H1 (cell line): ENCODE measurements around the gene ARHGAP10. TPM values are rescaled to one million over a fixed set of nuclear protein-coding genes. Genes with fewer than 3 reads are reported as not detected.

Experiments
- CTCF ChIA-PET: fragments of 300-600 bp; sonication (Branson Sonifier 250); formaldehyde crosslinking; loops from one replicate; lab custom pipeline; 2021; ENCODE audit not compliant: partially characterized antibody; lab: Charles Lee
- POLR2A ChIA-PET: fragments of 300-600 bp; sonication (Branson Sonifier 250); formaldehyde crosslinking; loops from one replicate; lab custom pipeline; 2021; ENCODE audit warnings: inconsistent platforms; ENCODE audit not compliant: partially characterized antibody; lab: Charles Lee
- DNase-seq, 2 experiments: peaks; one replicate each; pipeline versions ENCODE4 v3.0.0 to v3.0.0-alpha.2; 2010 to 2022; ENCODE audit warnings: low spot score in 2 of 2, low read depth in 1 of 2, mixed read lengths in 1 of 2
- FAIRE-seq: peaks from 2 replicates; lab custom pipeline; 2011; peaks lifted over from hg19 to GRCh38; lab: Jason Lieb, UNC
- H2AFZ ChIP-seq: 2 replicates; pipeline ENCODE4 v1.8.1; 2012; ENCODE audit warnings: low read length, inconsistent platforms
- H2AK5ac ChIP-seq: 2 replicates; pipeline ENCODE4 v1.6.1; 2013; ENCODE audit warnings: low read depth, low read length
- H2BK120ac ChIP-seq: replicated peaks from 2 replicates; pipeline ENCODE3; 2013; ENCODE audit warnings: low read depth, low read length, inconsistent platforms
- H2BK12ac ChIP-seq: 2 replicates; pipeline ENCODE4 v1.6.1; 2013; ENCODE audit warnings: low read depth, low read length
- H2BK15ac ChIP-seq: 2 replicates; pipeline ENCODE4 v1.6.1; 2013; ENCODE audit warnings: low read length
- H2BK20ac ChIP-seq: 2 replicates; pipeline ENCODE4 v1.6.1; 2013; ENCODE audit warnings: low read length
- H2BK5ac ChIP-seq: 2 replicates; pipeline ENCODE4 v1.6.1; 2013; ENCODE audit warnings: low read depth, low read length
- H3K14ac ChIP-seq: 2 replicates; pipeline ENCODE4 v1.6.1; 2013; ENCODE audit warnings: inconsistent platforms; ENCODE audit not compliant: insufficient read length
- H3K18ac ChIP-seq: 2 replicates; pipeline ENCODE4 v1.6.1; 2013; ENCODE audit warnings: low read length; ENCODE audit errors: extremely low read depth
- H3K23ac ChIP-seq: 2 replicates; pipeline ENCODE4 v1.6.1; 2013; ENCODE audit warnings: inconsistent platforms; ENCODE audit not compliant: insufficient read length
- H3K23me2 ChIP-seq: 2 replicates; pipeline ENCODE4 v1.6.1; 2013; ENCODE audit warnings: low read depth, low read length
- H3K27ac ChIP-seq: 2 replicates; pipeline ENCODE4 v1.6.1; 2011; ENCODE audit warnings: low read depth, low read length, inconsistent platforms
- H3K27me3 ChIP-seq, 4 experiments: replicated peaks in 1 of 4; 1 replicate in 1 of 4; 2 replicates in 3 of 4; pipeline versions ENCODE4 v1.6.1 to v1.8.1; 2011 to 2013; ENCODE audit warnings: low read length in 3 of 4, mild to moderate bottlenecking in 3 of 4, inconsistent platforms in 2 of 4, mixed read lengths in 2 of 4, moderate library complexity in 1 of 4; ENCODE audit not compliant: control insufficient read depth in 3 of 4, insufficient read depth in 3 of 4; ENCODE audit errors: extremely low read depth in 1 of 4
- H3K36me3 ChIP-seq, 4 experiments: 2 replicates each; pipeline versions ENCODE4 v1.6.1 to v1.8.1; 2011 to 2013; ENCODE audit warnings: mild to moderate bottlenecking in 4 of 4, low read length in 3 of 4, moderate library complexity in 2 of 4, control low read depth in 1 of 4, inconsistent platforms in 1 of 4; ENCODE audit not compliant: insufficient read depth in 4 of 4, control insufficient read depth in 2 of 4
- H3K4ac ChIP-seq: replicated peaks from 2 replicates; pipeline ENCODE3; 2013; ENCODE audit warnings: low read length, low read depth, mixed read lengths, inconsistent platforms; ENCODE audit not compliant: insufficient read length
- H3K4me1 ChIP-seq, 4 experiments: replicated peaks in 1 of 4; 1 replicate in 1 of 4; 2 replicates in 3 of 4; pipeline versions ENCODE4 v1.6.1 to v1.8.1; 2011 to 2013; ENCODE audit warnings: low read length in 3 of 4, inconsistent platforms in 2 of 4, mixed read lengths in 1 of 4; ENCODE audit not compliant: insufficient read depth in 4 of 4, control insufficient read depth in 3 of 4
- H3K4me2 ChIP-seq, 2 experiments: 2 replicates each; pipeline versions ENCODE4 v1.6.1 to v1.8.1; 2011 to 2013; ENCODE audit warnings: low read depth in 2 of 2, low read length in 2 of 2, control low read depth in 1 of 2, inconsistent platforms in 1 of 2, mild to moderate bottlenecking in 1 of 2; ENCODE audit not compliant: insufficient read depth in 1 of 2
- H3K4me3 ChIP-seq, 4 experiments: fragments of 200-600, 300-600 bp in 1 of 4; sonication (generic), shearing (Covaris generic), sonication (Bioruptor Twin) in 1 of 4; 2 replicates each; pipeline versions ENCODE4 v1.5.1 to v1.8.1; 2011 to 2016; ENCODE audit warnings: low read length in 4 of 4, low read depth in 3 of 4, control low read depth in 2 of 4, inconsistent platforms in 2 of 4, mild to moderate bottlenecking in 2 of 4, mixed read lengths in 1 of 4, moderate library complexity in 1 of 4; ENCODE audit not compliant: insufficient read depth in 2 of 4; ENCODE audit errors: extremely low read depth in 1 of 4
- H3K56ac ChIP-seq: replicated peaks from 2 replicates; pipeline ENCODE3; 2013; ENCODE audit warnings: low read depth, mild to moderate bottlenecking, mixed read lengths, low read length, inconsistent platforms; ENCODE audit not compliant: insufficient read length
- H3K79me1 ChIP-seq: 2 replicates; pipeline ENCODE4 v1.6.1; 2013; ENCODE audit warnings: low read depth, low read length, control low read depth
- H3K79me2 ChIP-seq, 2 experiments: 2 replicates each; pipeline versions ENCODE4 v1.6.1 to v1.8.1; 2012 to 2013; ENCODE audit warnings: low read length in 2 of 2, mild to moderate bottlenecking in 2 of 2, inconsistent platforms in 1 of 2; ENCODE audit not compliant: insufficient read depth in 2 of 2, control insufficient read depth in 1 of 2
- H3K9ac ChIP-seq, 4 experiments: replicated peaks in 1 of 4; 1 replicate in 1 of 4; 2 replicates in 3 of 4; pipeline versions ENCODE4 v1.6.1 to v1.8.1; 2011 to 2013; ENCODE audit warnings: low read depth in 3 of 4, low read length in 3 of 4, control low read depth in 2 of 4, mild to moderate bottlenecking in 2 of 4, moderate library complexity in 2 of 4, inconsistent platforms in 1 of 4; ENCODE audit errors: extremely low read depth in 1 of 4
- H3K9me3 ChIP-seq, 2 experiments: 2 replicates each; pipeline versions ENCODE4 v1.6.1 to v1.8.1; 2012 to 2013; ENCODE audit warnings: mild to moderate bottlenecking in 2 of 2, moderate library complexity in 2 of 2, control low read depth in 1 of 2, inconsistent platforms in 1 of 2, low read depth in 1 of 2, low read length in 1 of 2, mixed read lengths in 1 of 2; ENCODE audit not compliant: insufficient read depth in 2 of 2
- H4K20me1 ChIP-seq, 2 experiments: replicated peaks in 1 of 2; 2 replicates each; pipeline versions ENCODE3 to v1.8.1; 2011 to 2013; ENCODE audit warnings: inconsistent platforms in 2 of 2, low read length in 2 of 2, mild to moderate bottlenecking in 1 of 2; ENCODE audit not compliant: insufficient read depth in 2 of 2, control insufficient read depth in 1 of 2
- H4K5ac ChIP-seq: 2 replicates; pipeline ENCODE4 v1.6.1; 2013; ENCODE audit warnings: low read length, low read depth, mixed read lengths, inconsistent platforms; ENCODE audit not compliant: insufficient read length
- H4K8ac ChIP-seq: 2 replicates; pipeline ENCODE4 v1.8.0; 2013; ENCODE audit warnings: mild to moderate bottlenecking, moderate library complexity, low read length, inconsistent platforms; ENCODE audit not compliant: insufficient read depth; ENCODE audit errors: extremely low read depth
- H4K91ac ChIP-seq: replicated peaks from 2 replicates; pipeline ENCODE3; 2013; ENCODE audit warnings: low read length, mixed read lengths, inconsistent platforms; ENCODE audit not compliant: insufficient read length
- BACH1 ChIP-seq: IDR thresholded peaks from 2 replicates; pipeline ENCODE4 v1.6.1; 2012; ENCODE audit warnings: low read length, improper control_type of control experiment
- BRCA1 ChIP-seq: IDR thresholded peaks from 2 replicates; pipeline ENCODE4 v1.6.1; 2012; ENCODE audit warnings: low read depth, low read length, improper control_type of control experiment
- GTF2F1 ChIP-seq: IDR thresholded peaks from 2 replicates; pipeline ENCODE4 v1.6.1; 2012; ENCODE audit warnings: low read depth, low read length, improper control_type of control experiment, borderline replicate concordance
- HDAC2 ChIP-seq, 2 experiments: fragments of 300-600 bp in 1 of 2; sonication (generic) in 1 of 2; IDR thresholded peaks; 2 replicates each; pipeline ENCODE4 v1.6.1; 2011 to 2012; ENCODE audit warnings: low read depth in 2 of 2, low read length in 2 of 2, mild to moderate bottlenecking in 2 of 2, moderate library complexity in 2 of 2, borderline replicate concordance in 1 of 2, inconsistent platforms in 1 of 2
- POLR2A ChIP-seq, 2 experiments: IDR thresholded peaks; 1 replicate in 1 of 2; 2 replicates in 1 of 2; pipeline ENCODE4 v1.6.1; 2011; ENCODE audit warnings: low read depth in 2 of 2, low read length in 2 of 2, mild to moderate bottlenecking in 2 of 2; ENCODE audit errors: control extremely low read depth in 1 of 2
- RAD21 ChIP-seq, 2 experiments: IDR thresholded peaks in 1 of 2; conservative IDR thresholded peaks in 1 of 2; 2 replicates each; pipeline ENCODE4 v1.6.1; 2011; ENCODE audit warnings: low read depth in 2 of 2, low read length in 2 of 2, improper control_type of control experiment in 1 of 2, inconsistent platforms in 1 of 2, mild to moderate bottlenecking in 1 of 2, moderate library complexity in 1 of 2
- RBBP5 ChIP-seq: IDR thresholded peaks from 2 replicates; pipeline ENCODE4 v1.7.1; 2012; ENCODE audit warnings: low read depth, mild to moderate bottlenecking, inconsistent platforms, low read length, moderate library complexity, borderline replicate concordance
- SAP30 ChIP-seq: fragments of 300-600 bp; sonication (generic); IDR thresholded peaks from 2 replicates; pipeline ENCODE4 v1.7.1; 2012; ENCODE audit warnings: low read length, moderate library complexity, mild to moderate bottlenecking, inconsistent platforms; ENCODE audit not compliant: insufficient read depth, insufficient replicate concordance
- SP1 ChIP-seq: IDR thresholded peaks from 2 replicates; pipeline ENCODE4 v1.6.1; 2011; ENCODE audit warnings: low read depth, low read length
- SRF ChIP-seq: IDR thresholded peaks from 2 replicates; pipeline ENCODE4 v1.6.1; 2011; ENCODE audit warnings: mild to moderate bottlenecking, low read depth, low read length, moderate library complexity
- TAF1 ChIP-seq: IDR thresholded peaks from 2 replicates; pipeline ENCODE4 v1.6.1; 2011; ENCODE audit warnings: mild to moderate bottlenecking, low read depth, low read length
- TAF7 ChIP-seq: optimal IDR thresholded peaks from 2 replicates; pipeline ENCODE3; 2011; ENCODE audit warnings: low read depth, mild to moderate bottlenecking, inconsistent platforms, low read length, moderate library complexity, borderline replicate concordance
- ZNF274 ChIP-seq: IDR thresholded peaks from 2 replicates; pipeline ENCODE4 v1.7.0; 2012; ENCODE audit warnings: low read length, borderline replicate concordance; ENCODE audit errors: extremely low read depth
- WGBS, 2 experiments: shearing (Covaris generic) in 1 of 2; methylation state at CpG; one replicate each; pipeline versions ENCODE4 v1.1.6 to v1.1.7; 2013 to 2015; ENCODE audit warnings: low lambda C conversion rate in 2 of 2, mixed read lengths in 2 of 2, inconsistent platforms in 1 of 2, low coverage in 1 of 2, missing lambda C conversion rate in 1 of 2; ENCODE audit not compliant: insufficient replicate concordance in 2 of 2, insufficient coverage in 1 of 2, insufficient read length in 1 of 2; ENCODE audit errors: extremely low coverage in 1 of 2, missing lambda C conversion rate in 1 of 2; 5-methylcytosine and 5-hydroxymethylcytosine counted together
- polyA plus RNA-seq, 7 experiments: library from polyadenylated mRNA; depleted of rRNA in 3 of 7; stranded (reverse) in 5 of 7; unstranded in 2 of 7; fragments of >200 nt in 5 of 7; fragments of 200-250 nt in 2 of 7; gene quantifications; 1 replicate in 5 of 7; 2 replicates in 1 of 7; 4 replicates in 1 of 7; pipeline versions ENCODE4 v1.2.1 to v1.2.3, GENCODE V29; 2011 to 2013; ENCODE audit warnings: missing spikeins in 2 of 7, mixed read lengths in 2 of 7
- total RNA-seq: library from RNA; stranded (reverse); fragmentation: NEBNext Ultra II Directional; extraction: Animal tissue kit (Norgen Biotek cat#: 25700); gene quantifications from 2 replicates; pipeline ENCODE4 v1.2.1, GENCODE V29; 2021

The ARHGAP10 gene
- total and polyA plus RNA-seq, 2 of the 8 experiments (the other 6 are each of a cell fraction or from before 2014, with no cell fraction given), result 3.7 to 6.1 TPM

GRCh38 chr4:148069895-148070178, 337.9 kb downstream of the ARHGAP10 start:
- Histone ChIP-seq H3K27ac (no peak overlapping the region), H3K27me3 (no peaks in the 10 kb centered on the region), H3K4ac (no peak overlapping the region), H3K79me1 (no peaks in the 10 kb centered on the region; the same call in 1 of the 2 replicates), H3K79me2 (no peaks in the 10 kb centered on the region), H3K23me2 (no peaks in the 10 kb centered on the region), H3K36me3 (peaks cover 0 to 2% (median 0%) of the 10 kb centered on the region in 4 experiments; a peak in 2 of 8 replicates), H3K56ac (no peak overlapping the region), H4K5ac (no peak overlapping the region), H2BK120ac (no peak overlapping the region), H4K91ac (no peak overlapping the region), H2BK15ac (no peak overlapping the region), H2BK5ac (no peak overlapping the region), H3K9me3 (peaks cover 9 to 14% of the 10 kb centered on the region in 2 experiments), H3K4me1 (peaks cover 0 to 3% (median 0%) of the 10 kb centered on the region in 4 experiments; a peak in 3 of 7 replicates), H3K4me3 (no peak overlapping the region), H3K23ac (no peak overlapping the region), H4K20me1 (no peaks in the 10 kb centered on the region), H3K9ac (no peak overlapping the region), H3K18ac (no peak overlapping the region), H2BK20ac (no peak overlapping the region), H2BK12ac (no peak overlapping the region), H3K4me2 (no peak overlapping the region), H2AFZ (no peak overlapping the region), H3K14ac (no peak overlapping the region), H4K8ac (no peak overlapping the region), H2AK5ac (no peak overlapping the region)
- FAIRE-seq (no peak), DNase-seq (no peak)
- TF ChIP-seq TAF1 (no peak), RAD21 (IDR thresholded peaks at IDR 0.05 in 1 of 2, conservative IDR thresholded peaks at IDR 0.05 in 1 of 2; ENCODE audit: low read depth in 2 of 2, low read length in 2 of 2) (no peak), GTF2F1 (no peak), SRF (no peak), SAP30 (no peak), HDAC2 (IDR thresholded peaks at IDR 0.05; ENCODE audit: borderline replicate concordance in 1 of 2, low read depth in 2 of 2, low read length in 2 of 2) (no peak), BACH1 (no peak), SP1 (no peak), TAF7 (no peak), ZNF274 (no peak), RBBP5 (no peak), BRCA1 (no peak), POLR2A (IDR thresholded peaks at IDR 0.05; ENCODE audit: control extremely low read depth in 1 of 2, low read depth in 2 of 2, low read length in 2 of 2) (no peak)
- 82% methylated on average over 3 of the region's 3 CpGs; no CpG with 5 or more reads in 1 of the 2 experiments for WGBS, 2 experiments
- ChIA-PET CTCF (interaction anchor here (0.7 to 1.4 kb wide), 4 partner anchors 13 to 145 kb away, joined by 3 to 4 read pairs (median 3); no protein-coding TSS in a partner anchor), POLR2A (interaction anchor here (0.7 kb wide), 1 partner anchor 13 kb away, joined by 3 read pairs; no protein-coding TSS in a partner anchor)
